ENCODE results near the gene RAI1. TPM values are rescaled to one million over a fixed set of nuclear protein-coding genes. Genes with fewer than 3 reads are reported as not detected.

The RAI1 gene
- total and polyA plus RNA-seq, 2 of the 8 experiments (the other 6 are each of a cell fraction or from before 2014, with no cell fraction given) = 0.39 to 1.2 TPM

GRCh38 chr17:17770632-17771044 lies 89.4 kb downstream of the RAI1 start (continued):
- TF ChIP-seq, protein P1, sequence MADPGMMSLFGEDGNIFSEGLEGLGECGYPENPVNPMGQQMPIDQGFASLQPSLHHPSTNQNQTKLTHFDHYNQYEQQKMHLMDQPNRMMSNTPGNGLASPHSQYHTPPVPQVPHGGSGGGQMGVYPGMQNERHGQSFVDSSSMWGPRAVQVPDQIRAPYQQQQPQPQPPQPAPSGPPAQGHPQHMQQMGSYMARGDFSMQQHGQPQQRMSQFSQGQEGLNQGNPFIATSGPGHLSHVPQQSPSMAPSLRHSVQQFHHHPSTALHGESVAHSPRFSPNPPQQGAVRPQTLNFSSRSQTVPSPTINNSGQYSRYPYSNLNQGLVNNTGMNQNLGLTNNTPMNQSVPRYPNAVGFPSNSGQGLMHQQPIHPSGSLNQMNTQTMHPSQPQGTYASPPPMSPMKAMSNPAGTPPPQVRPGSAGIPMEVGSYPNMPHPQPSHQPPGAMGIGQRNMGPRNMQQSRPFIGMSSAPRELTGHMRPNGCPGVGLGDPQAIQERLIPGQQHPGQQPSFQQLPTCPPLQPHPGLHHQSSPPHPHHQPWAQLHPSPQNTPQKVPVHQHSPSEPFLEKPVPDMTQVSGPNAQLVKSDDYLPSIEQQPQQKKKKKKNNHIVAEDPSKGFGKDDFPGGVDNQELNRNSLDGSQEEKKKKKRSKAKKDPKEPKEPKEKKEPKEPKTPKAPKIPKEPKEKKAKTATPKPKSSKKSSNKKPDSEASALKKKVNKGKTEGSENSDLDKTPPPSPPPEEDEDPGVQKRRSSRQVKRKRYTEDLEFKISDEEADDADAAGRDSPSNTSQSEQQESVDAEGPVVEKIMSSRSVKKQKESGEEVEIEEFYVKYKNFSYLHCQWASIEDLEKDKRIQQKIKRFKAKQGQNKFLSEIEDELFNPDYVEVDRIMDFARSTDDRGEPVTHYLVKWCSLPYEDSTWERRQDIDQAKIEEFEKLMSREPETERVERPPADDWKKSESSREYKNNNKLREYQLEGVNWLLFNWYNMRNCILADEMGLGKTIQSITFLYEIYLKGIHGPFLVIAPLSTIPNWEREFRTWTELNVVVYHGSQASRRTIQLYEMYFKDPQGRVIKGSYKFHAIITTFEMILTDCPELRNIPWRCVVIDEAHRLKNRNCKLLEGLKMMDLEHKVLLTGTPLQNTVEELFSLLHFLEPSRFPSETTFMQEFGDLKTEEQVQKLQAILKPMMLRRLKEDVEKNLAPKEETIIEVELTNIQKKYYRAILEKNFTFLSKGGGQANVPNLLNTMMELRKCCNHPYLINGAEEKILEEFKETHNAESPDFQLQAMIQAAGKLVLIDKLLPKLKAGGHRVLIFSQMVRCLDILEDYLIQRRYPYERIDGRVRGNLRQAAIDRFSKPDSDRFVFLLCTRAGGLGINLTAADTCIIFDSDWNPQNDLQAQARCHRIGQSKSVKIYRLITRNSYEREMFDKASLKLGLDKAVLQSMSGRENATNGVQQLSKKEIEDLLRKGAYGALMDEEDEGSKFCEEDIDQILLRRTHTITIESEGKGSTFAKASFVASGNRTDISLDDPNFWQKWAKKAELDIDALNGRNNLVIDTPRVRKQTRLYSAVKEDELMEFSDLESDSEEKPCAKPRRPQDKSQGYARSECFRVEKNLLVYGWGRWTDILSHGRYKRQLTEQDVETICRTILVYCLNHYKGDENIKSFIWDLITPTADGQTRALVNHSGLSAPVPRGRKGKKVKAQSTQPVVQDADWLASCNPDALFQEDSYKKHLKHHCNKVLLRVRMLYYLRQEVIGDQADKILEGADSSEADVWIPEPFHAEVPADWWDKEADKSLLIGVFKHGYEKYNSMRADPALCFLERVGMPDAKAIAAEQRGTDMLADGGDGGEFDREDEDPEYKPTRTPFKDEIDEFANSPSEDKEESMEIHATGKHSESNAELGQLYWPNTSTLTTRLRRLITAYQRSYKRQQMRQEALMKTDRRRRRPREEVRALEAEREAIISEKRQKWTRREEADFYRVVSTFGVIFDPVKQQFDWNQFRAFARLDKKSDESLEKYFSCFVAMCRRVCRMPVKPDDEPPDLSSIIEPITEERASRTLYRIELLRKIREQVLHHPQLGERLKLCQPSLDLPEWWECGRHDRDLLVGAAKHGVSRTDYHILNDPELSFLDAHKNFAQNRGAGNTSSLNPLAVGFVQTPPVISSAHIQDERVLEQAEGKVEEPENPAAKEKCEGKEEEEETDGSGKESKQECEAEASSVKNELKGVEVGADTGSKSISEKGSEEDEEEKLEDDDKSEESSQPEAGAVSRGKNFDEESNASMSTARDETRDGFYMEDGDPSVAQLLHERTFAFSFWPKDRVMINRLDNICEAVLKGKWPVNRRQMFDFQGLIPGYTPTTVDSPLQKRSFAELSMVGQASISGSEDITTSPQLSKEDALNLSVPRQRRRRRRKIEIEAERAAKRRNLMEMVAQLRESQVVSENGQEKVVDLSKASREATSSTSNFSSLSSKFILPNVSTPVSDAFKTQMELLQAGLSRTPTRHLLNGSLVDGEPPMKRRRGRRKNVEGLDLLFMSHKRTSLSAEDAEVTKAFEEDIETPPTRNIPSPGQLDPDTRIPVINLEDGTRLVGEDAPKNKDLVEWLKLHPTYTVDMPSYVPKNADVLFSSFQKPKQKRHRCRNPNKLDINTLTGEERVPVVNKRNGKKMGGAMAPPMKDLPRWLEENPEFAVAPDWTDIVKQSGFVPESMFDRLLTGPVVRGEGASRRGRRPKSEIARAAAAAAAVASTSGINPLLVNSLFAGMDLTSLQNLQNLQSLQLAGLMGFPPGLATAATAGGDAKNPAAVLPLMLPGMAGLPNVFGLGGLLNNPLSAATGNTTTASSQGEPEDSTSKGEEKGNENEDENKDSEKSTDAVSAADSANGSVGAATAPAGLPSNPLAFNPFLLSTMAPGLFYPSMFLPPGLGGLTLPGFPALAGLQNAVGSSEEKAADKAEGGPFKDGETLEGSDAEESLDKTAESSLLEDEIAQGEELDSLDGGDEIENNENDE (IDR thresholded peaks at IDR 0.05; ENCODE audit: insufficient replicate concordance, low read length) = no peak
- TF ChIP-seq, protein P2, sequence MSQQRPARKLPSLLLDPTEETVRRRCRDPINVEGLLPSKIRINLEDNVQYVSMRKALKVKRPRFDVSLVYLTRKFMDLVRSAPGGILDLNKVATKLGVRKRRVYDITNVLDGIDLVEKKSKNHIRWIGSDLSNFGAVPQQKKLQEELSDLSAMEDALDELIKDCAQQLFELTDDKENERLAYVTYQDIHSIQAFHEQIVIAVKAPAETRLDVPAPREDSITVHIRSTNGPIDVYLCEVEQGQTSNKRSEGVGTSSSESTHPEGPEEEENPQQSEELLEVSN (IDR thresholded peaks at IDR 0.05) = no peak
- TF ChIP-seq CBX5 (IDR thresholded peaks at IDR 0.05; ENCODE audit: low read depth, low read length) = no peak
- no peak for TF ChIP-seq BRCA1 (IDR thresholded peaks at IDR 0.05; ENCODE audit: low read depth, low read length)
- TF ChIP-seq ASH2L (IDR thresholded peaks at IDR 0.05; ENCODE audit: low read length) = no peak
- no peak for TF ChIP-seq CHD1 (IDR thresholded peaks at IDR 0.05; ENCODE audit: low read depth, low read length)
- TF ChIP-seq RBBP5 (IDR thresholded peaks at IDR 0.05; ENCODE audit: borderline replicate concordance, low read depth, low read length) = no peak
- TF ChIP-seq TAF1 (IDR thresholded peaks at IDR 0.05; ENCODE audit: low read depth, low read length) = no peak
- no peak for TF ChIP-seq USF2 (IDR thresholded peaks at IDR 0.05; ENCODE audit: low read length)
- no peak for TF ChIP-seq RFX5 (IDR thresholded peaks at IDR 0.05; ENCODE audit: borderline replicate concordance, low read depth, low read length)
- no peak for TF ChIP-seq JUND (IDR thresholded peaks at IDR 0.05; ENCODE audit: low read length)

All from H1 (cell line).